HepG2 (cell line): ENCODE measurements around the gene IFT88. TPM values are rescaled to one million over a fixed set of nuclear protein-coding genes. Genes with fewer than 3 reads are reported as not detected.

Source experiments
- ATAC-seq: fragments of 200-7000 bp; cut with Tn5 transposase; 3 replicates; pipeline ENCODE4 v1.9.1; 2020; ENCODE audit warnings: mild to moderate bottlenecking, moderate library complexity
- BruUV-seq: library from RNA; stranded (reverse); fragments of 400-500 nt; replicated peaks from 2 replicates; lab custom pipeline; 2021; lab: Mats Ljungman, UMichigan
- CTCF ChIA-PET: fragments of 300-600 bp; formaldehyde crosslinking; extraction: SDS; loops from one replicate; lab custom pipeline; 2021; ENCODE audit warnings: low total read pairs, inconsistent platforms, low intra/inter-chr PET ratio; lab: Yijun Ruan, JAX
- POLR2A ChIA-PET: fragments of 350-600 bp; sonication (Branson Sonifier 250); formaldehyde crosslinking; loops from one replicate; lab custom pipeline; 2020; ENCODE audit warnings: antibody characterized with exemption, inconsistent platforms; lab: Yijun Ruan, JAX
- DNase-seq: peaks from one replicate; pipeline ENCODE4 v3.0.0-alpha.2; 2015; ENCODE audit warnings: low spot score
- FAIRE-seq: peaks from 3 replicates; lab custom pipeline; 2011; peaks lifted over from hg19 to GRCh38; lab: Jason Lieb, UNC
- H2AFZ ChIP-seq: one replicate; pipeline ENCODE4 v1.6.1; 2011; ENCODE audit warnings: low read length, inconsistent platforms
- H3K27ac ChIP-seq: fragments of 300-600 bp; 3 replicates; pipeline ENCODE4 v1.8.0; 2011; ENCODE audit warnings: mixed run types, mild to moderate bottlenecking, mixed read lengths, low read length, inconsistent platforms; ENCODE audit not compliant: insufficient read depth; ENCODE audit errors: extremely low read length
- H3K27me3 ChIP-seq, 2 experiments: fragments of 200-600 bp in 1 of 2; 2 replicates in 1 of 2; 3 replicates in 1 of 2; pipeline versions ENCODE4 v1.6.0 to v1.8.0; 2011; ENCODE audit warnings: low read length in 2 of 2, mild to moderate bottlenecking in 2 of 2, moderate library complexity in 2 of 2, inconsistent platforms in 1 of 2; ENCODE audit not compliant: insufficient read depth in 2 of 2, control insufficient read depth in 1 of 2
- H3K36me3 ChIP-seq, 2 experiments: fragments of 200-600 bp in 1 of 2; replicated peaks in 1 of 2; 2 replicates in 1 of 2; 3 replicates in 1 of 2; pipeline versions ENCODE4 v1.5.1 to v1.8.0; 2011; ENCODE audit warnings: low read length in 2 of 2, inconsistent platforms in 1 of 2; ENCODE audit not compliant: insufficient read depth in 2 of 2, control insufficient read depth in 1 of 2
- H3K4me1 ChIP-seq: 2 replicates; pipeline ENCODE4 v1.5.1; 2012; ENCODE audit warnings: low read length, inconsistent platforms; ENCODE audit not compliant: insufficient read depth
- H3K4me2 ChIP-seq: 2 replicates; pipeline ENCODE4 v1.6.0; 2011; ENCODE audit warnings: low read depth, low read length, inconsistent platforms
- H3K4me3 ChIP-seq, 3 experiments: fragments of 200-600 bp in 1 of 3; sonication (generic), shearing (Covaris generic) in 1 of 3; replicated peaks in 1 of 3; 2 replicates each; pipeline ENCODE4 v1.5.1; 2011 to 2016; ENCODE audit warnings: low read length in 3 of 3, inconsistent platforms in 2 of 3, low read depth in 2 of 3, mild to moderate bottlenecking in 2 of 3, control low read depth in 1 of 3, mixed read lengths in 1 of 3; ENCODE audit not compliant: insufficient read depth in 1 of 3
- H3K79me2 ChIP-seq: one replicate; pipeline ENCODE4 v1.6.1; 2011; ENCODE audit warnings: low read length, inconsistent platforms; ENCODE audit not compliant: insufficient read depth
- H3K9ac ChIP-seq: 2 replicates; pipeline ENCODE4 v1.6.0; 2011; ENCODE audit warnings: mild to moderate bottlenecking, low read depth, low read length, inconsistent platforms; ENCODE audit not compliant: insufficient read depth
- H3K9me3 ChIP-seq: 2 replicates; pipeline ENCODE4 v1.5.1; 2012; ENCODE audit warnings: mild to moderate bottlenecking, low read length
- H4K20me1 ChIP-seq: 2 replicates; pipeline ENCODE4 v1.6.0; 2011; ENCODE audit warnings: inconsistent platforms, mild to moderate bottlenecking, low read length, moderate library complexity; ENCODE audit not compliant: insufficient read depth
- ARNTL ChIP-seq: sonication (generic); formaldehyde crosslinking; IDR thresholded peaks from 2 replicates; pipeline ENCODE4 v1.4.0; 2020; ENCODE audit warnings: mild to moderate bottlenecking, missing genetic modification reagents
- CHD4 ChIP-seq: fragments of 200-600 bp; sonication (generic); IDR thresholded peaks from 2 replicates; pipeline ENCODE4 v1.7.0; 2017; ENCODE audit warnings: mild to moderate bottlenecking, low read length, borderline replicate concordance
- CREB1 ChIP-seq, 2 experiments: fragments of 450-650 bp in 1 of 2; IDR thresholded peaks; 2 replicates each; pipeline ENCODE4 v1.6.1; 2016 to 2017; ENCODE audit warnings: control low read depth in 1 of 2, mild to moderate bottlenecking in 1 of 2, missing compliant biosample characterization in 1 of 2, missing genetic modification characterization in 1 of 2
- DRAP1 ChIP-seq: IDR thresholded peaks from 2 replicates; pipeline ENCODE4 v1.6.1; 2016; ENCODE audit warnings: missing genetic modification reagents, missing compliant biosample characterization
- FOSL2 ChIP-seq: sonication (generic); formaldehyde crosslinking; IDR thresholded peaks from 2 replicates; pipeline ENCODE4 v1.4.0; 2020; ENCODE audit warnings: missing genetic modification reagents
- LCORL ChIP-seq, 2 experiments: fragments of 450-650 bp in 1 of 2; sonication (generic) in 1 of 2; formaldehyde crosslinking in 1 of 2; IDR thresholded peaks; 2 replicates each; pipeline versions ENCODE4 v1.5.0 to v1.6.1; 2017 to 2020; ENCODE audit warnings: antibody characterized with exemption in 1 of 2, missing genetic modification reagents in 1 of 2
- NR2F6 ChIP-seq, 2 experiments: IDR thresholded peaks; 2 replicates each; pipeline ENCODE4 v1.6.1; 2016; ENCODE audit warnings: antibody characterized with exemption in 1 of 2, mild to moderate bottlenecking in 1 of 2
- PATZ1 ChIP-seq: sonication (generic); formaldehyde crosslinking; IDR thresholded peaks from 2 replicates; pipeline ENCODE4 v1.4.0; 2020; ENCODE audit warnings: missing genetic modification reagents
- YEATS2 ChIP-seq: sonication (generic); formaldehyde crosslinking; IDR thresholded peaks from 2 replicates; pipeline ENCODE4 v1.4.0; 2020; ENCODE audit warnings: missing genetic modification reagents, borderline replicate concordance
- ZBTB46 ChIP-seq: sonication (generic); formaldehyde crosslinking; IDR thresholded peaks from 2 replicates; pipeline ENCODE4 v1.4.0; 2020; ENCODE audit warnings: mild to moderate bottlenecking, missing genetic modification reagents, borderline replicate concordance
- ZNF691 ChIP-seq: sonication (generic); formaldehyde crosslinking; IDR thresholded peaks from 2 replicates; pipeline ENCODE4 v1.4.0; 2020; ENCODE audit warnings: missing genetic modification reagents, low read depth, mild to moderate bottlenecking, borderline replicate concordance
- WGBS: methylation state at CpG from one replicate; pipeline ENCODE4 v1.1.6; 2017; ENCODE audit warnings: low lambda C conversion rate; 5-methylcytosine and 5-hydroxymethylcytosine counted together
- in situ Hi-C: cut with HindIII; loops from 2 replicates; pipeline ENCODE4 v1.10.0; 2017; ENCODE audit warnings: low pct_unique_long_range_greater_than_20kb; ENCODE audit not compliant: extremely low pct_ligation_motif_present
- intact Hi-C: fragments of 100-400 bp; cut with micrococcal nuclease; formaldehyde crosslinking; loops from one replicate; pipeline ENCODE4 v1.10.0; 2022; ENCODE audit not compliant: unreplicated experiment
- polyA plus RNA-seq, 8 experiments: library from polyadenylated mRNA; depleted of rRNA in 3 of 8; stranded (reverse) in 7 of 8; unstranded in 1 of 8; fragments of >200 nt; fragmentation: Illumina TruSeq in 4 of 8; extraction: Trizol in 4 of 8; gene quantifications; 2 replicates each; pipeline versions ENCODE4 v1.2.1 to v1.2.3, GENCODE V29; 2011 to 2016; ENCODE audit warnings: low read depth in 4 of 8, missing spikeins in 1 of 8, mixed read lengths in 1 of 8; ENCODE audit not compliant: insufficient read depth in 1 of 8
- total RNA-seq, 5 experiments: library from RNA; depleted of rRNA; stranded (reverse); fragments of >200 nt; fragmentation: Illumina TruSeq; extraction: Trizol; gene quantifications; 2 replicates each; pipeline ENCODE4 v1.2.3, GENCODE V29; 2016; ENCODE audit warnings: low read depth in 1 of 5
- TF ChIP-seq, protein P1 (sequence below): sonication (generic); formaldehyde crosslinking; IDR thresholded peaks from 2 replicates; pipeline ENCODE4 v1.4.0; 2020; ENCODE audit warnings: mild to moderate bottlenecking, missing genetic modification reagents
- TF ChIP-seq, protein P2 (sequence below): sonication (generic); formaldehyde crosslinking; conservative IDR thresholded peaks from 2 replicates; pipeline ENCODE4 v1.8.0; 2022; ENCODE audit warnings: missing genetic modification reagents

IFT88 gene
- total and polyA plus RNA-seq, 2 of the 13 experiments (the other 11 are each of a cell fraction or from before 2014, with no cell fraction given) = 8.4 to 19.9 TPM

GRCh38 chr13:20526664-20527063 is 40.3 kb upstream of the IFT88 start:
- Histone ChIP-seq H3K27me3 (no peaks in the 10 kb centered on the region), H3K9me3 (no peaks in the 10 kb centered on the region; the same call in 1 of the 2 replicates), H3K4me3 (peak overlapping the region; percentile 82 to 85 (median 82)), H3K4me1 (peaks cover 62% of the 10 kb centered on the region), H3K4me2 (peak overlapping the region; percentile 92), H3K27ac (peak overlapping the region; percentile 87), H3K9ac (peak overlapping the region; percentile 91), H2AFZ (peak overlapping the region; percentile 55), H4K20me1 (no peaks in the 10 kb centered on the region), H3K79me2 (peaks cover 22% of the 10 kb centered on the region), H3K36me3 (no peaks in the 10 kb centered on the region)
- in situ Hi-C loops = no loop called here
- CTCF ChIA-PET = no interaction called here
- FAIRE-seq (no peak), ATAC-seq (peak; percentile 16)
- 4% methylated on average over 6 of the region's 6 CpGs for WGBS
- POLR2A ChIA-PET = interaction anchor here (0.7 to 2.6 kb wide), 6 partner anchors 10 to 41 kb away, joined by 3 to 11 read pairs (median 6); partner anchors contain the start of gene IFT88
- BruUV-seq = no TSS peak
- intact Hi-C loops = loop anchor here (1.0 to 5.0 kb wide), 2 partner anchors 41 to 56 kb away; partner anchors contain the start of gene IFT88
- TF ChIP-seq ZBTB46 (0 out of 2 replicates have a peak, but pooled peaks have one; percentile 37), ZNF691 (CRISPR knock-in tag) (0 out of 2 replicates have a peak, but pooled peaks have one; percentile 14), ARNTL (CRISPR knock-in tag) (0 out of 2 replicates have a peak, but pooled peaks have one; percentile 33), NR2F6 (IDR thresholded peaks at IDR 0.05) (no peak), NR2F6 (CRISPR knock-in tag; IDR thresholded peaks at IDR 0.05) (no peak), FOSL2 (CRISPR knock-in tag) (0 out of 2 replicates have a peak, but pooled peaks have one; percentile 5), CREB1 (IDR thresholded peaks at IDR 0.05) (no peak), CREB1 (CRISPR knock-in tag; IDR thresholded peaks at IDR 0.05) (peak; percentile 34; the same call in 1 of the 2 replicates), LCORL (IDR thresholded peaks at IDR 0.05) (no peak), LCORL (CRISPR knock-in tag; IDR thresholded peaks at IDR 0.05) (0 out of 2 replicates have a peak, but pooled peaks have one; percentile 21), YEATS2 (CRISPR knock-in tag) (no peak), DRAP1 (CRISPR knock-in tag) (0 out of 2 replicates have a peak, but pooled peaks have one; percentile 6), CHD4 (no peak), PATZ1 (CRISPR knock-in tag) (peak; percentile 14; the same call in 1 of the 2 replicates)
- TF ChIP-seq, protein P1, sequence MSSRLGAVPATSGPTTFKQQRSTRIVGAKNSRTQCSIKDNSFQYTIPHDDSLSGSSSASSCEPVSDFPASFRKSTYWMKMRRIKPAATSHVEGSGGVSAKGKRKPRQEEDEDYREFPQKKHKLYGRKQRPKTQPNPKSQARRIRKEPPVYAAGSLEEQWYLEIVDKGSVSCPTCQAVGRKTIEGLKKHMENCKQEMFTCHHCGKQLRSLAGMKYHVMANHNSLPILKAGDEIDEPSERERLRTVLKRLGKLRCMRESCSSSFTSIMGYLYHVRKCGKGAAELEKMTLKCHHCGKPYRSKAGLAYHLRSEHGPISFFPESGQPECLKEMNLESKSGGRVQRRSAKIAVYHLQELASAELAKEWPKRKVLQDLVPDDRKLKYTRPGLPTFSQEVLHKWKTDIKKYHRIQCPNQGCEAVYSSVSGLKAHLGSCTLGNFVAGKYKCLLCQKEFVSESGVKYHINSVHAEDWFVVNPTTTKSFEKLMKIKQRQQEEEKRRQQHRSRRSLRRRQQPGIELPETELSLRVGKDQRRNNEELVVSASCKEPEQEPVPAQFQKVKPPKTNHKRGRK = no peak
- TF ChIP-seq, protein P2, sequence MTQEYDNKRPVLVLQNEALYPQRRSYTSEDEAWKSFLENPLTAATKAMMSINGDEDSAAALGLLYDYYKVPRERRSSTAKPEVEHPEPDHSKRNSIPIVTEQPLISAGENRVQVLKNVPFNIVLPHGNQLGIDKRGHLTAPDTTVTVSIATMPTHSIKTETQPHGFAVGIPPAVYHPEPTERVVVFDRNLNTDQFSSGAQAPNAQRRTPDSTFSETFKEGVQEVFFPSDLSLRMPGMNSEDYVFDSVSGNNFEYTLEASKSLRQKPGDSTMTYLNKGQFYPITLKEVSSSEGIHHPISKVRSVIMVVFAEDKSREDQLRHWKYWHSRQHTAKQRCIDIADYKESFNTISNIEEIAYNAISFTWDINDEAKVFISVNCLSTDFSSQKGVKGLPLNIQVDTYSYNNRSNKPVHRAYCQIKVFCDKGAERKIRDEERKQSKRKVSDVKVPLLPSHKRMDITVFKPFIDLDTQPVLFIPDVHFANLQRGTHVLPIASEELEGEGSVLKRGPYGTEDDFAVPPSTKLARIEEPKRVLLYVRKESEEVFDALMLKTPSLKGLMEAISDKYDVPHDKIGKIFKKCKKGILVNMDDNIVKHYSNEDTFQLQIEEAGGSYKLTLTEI (CRISPR knock-in tag) = no peak
- TF ChIP-seq, all 625 proteins: peak for 8
- peak; percentile 20 for DNase-seq
